H9 (cell line): Measurements from ENCODE around the gene CALHM1. TPM values are rescaled to one million over a fixed set of nuclear protein-coding genes. Genes with fewer than 3 reads are reported as not detected.

ENCODE experiments used
- DNase-seq: peaks from one replicate; pipeline ENCODE4 v3.0.0-alpha.2; 2017
- H2AFZ ChIP-seq: one replicate; pipeline ENCODE4 v1.6.1; 2013; ENCODE audit warnings: mild to moderate bottlenecking, low read length, control low read depth, moderate library complexity
- H2AK5ac ChIP-seq: 2 replicates; pipeline ENCODE4 v1.6.1; 2013; ENCODE audit warnings: low read length, control low read depth, mixed read lengths; ENCODE audit not compliant: insufficient read length
- H2BK120ac ChIP-seq: one replicate; pipeline ENCODE4 v1.6.1; 2013; ENCODE audit warnings: low read depth, mild to moderate bottlenecking, low read length, control low read depth, inconsistent platforms; ENCODE audit not compliant: poor library complexity, severe bottlenecking
- H2BK12ac ChIP-seq: 2 replicates; pipeline ENCODE4 v1.6.1; 2013; ENCODE audit warnings: low read length, control low read depth, mixed read lengths, low read depth; ENCODE audit not compliant: insufficient read length
- H2BK15ac ChIP-seq: 2 replicates; pipeline ENCODE4 v1.6.1; 2013; ENCODE audit warnings: low read depth, low read length, control low read depth
- H2BK20ac ChIP-seq: one replicate; pipeline ENCODE4 v1.6.1; 2013; ENCODE audit warnings: low read depth, mild to moderate bottlenecking, low read length, control low read depth, inconsistent platforms; ENCODE audit not compliant: poor library complexity, severe bottlenecking
- H2BK5ac ChIP-seq: 2 replicates; pipeline ENCODE4 v1.6.1; 2013; ENCODE audit warnings: low read length, control low read depth, mixed read lengths; ENCODE audit not compliant: insufficient read length
- H3K14ac ChIP-seq: 2 replicates; pipeline ENCODE4 v1.6.1; 2013; ENCODE audit warnings: low read length, control low read depth; ENCODE audit not compliant: insufficient read depth
- H3K18ac ChIP-seq: 2 replicates; pipeline ENCODE4 v1.6.1; 2013; ENCODE audit warnings: low read depth, mild to moderate bottlenecking, mixed read lengths, low read length, control low read depth; ENCODE audit not compliant: insufficient read length
- H3K23ac ChIP-seq: 2 replicates; pipeline ENCODE4 v1.6.1; 2013; ENCODE audit warnings: low read length, control low read depth, mixed read lengths, low read depth; ENCODE audit not compliant: insufficient read length
- H3K23me2 ChIP-seq: 2 replicates; pipeline ENCODE4 v1.6.1; 2013; ENCODE audit warnings: low read depth, mild to moderate bottlenecking, mixed read lengths, low read length, control low read depth; ENCODE audit not compliant: insufficient read length, poor library complexity, severe bottlenecking
- H3K27ac ChIP-seq: 2 replicates; pipeline ENCODE4 v1.5.1; 2013; ENCODE audit warnings: low read length, control low read depth, mixed read lengths, low read depth; ENCODE audit not compliant: insufficient read length
- H3K27me3 ChIP-seq: 2 replicates; pipeline ENCODE4 v1.6.1; 2013; ENCODE audit warnings: low read length, control low read depth, inconsistent platforms; ENCODE audit not compliant: insufficient read depth
- H3K4ac ChIP-seq: 2 replicates; pipeline ENCODE4 v1.6.1; 2013; ENCODE audit warnings: low read depth, mild to moderate bottlenecking, control low read depth, inconsistent platforms, low read length, moderate library complexity
- H3K4me1 ChIP-seq: 2 replicates; pipeline ENCODE4 v1.6.1; 2013; ENCODE audit warnings: low read length, control low read depth, inconsistent platforms; ENCODE audit not compliant: insufficient read depth
- H3K4me2 ChIP-seq: 2 replicates; pipeline ENCODE4 v1.6.1; 2013; ENCODE audit warnings: low read length, control low read depth, mixed read lengths; ENCODE audit not compliant: insufficient read length, insufficient read depth
- H3K56ac ChIP-seq: 2 replicates; pipeline ENCODE4 v1.6.1; 2013; ENCODE audit warnings: low read depth, mild to moderate bottlenecking, mixed read lengths, low read length, control low read depth; ENCODE audit not compliant: insufficient read length
- H3K79me1 ChIP-seq: 2 replicates; pipeline ENCODE4 v1.6.1; 2013; ENCODE audit warnings: low read depth, mild to moderate bottlenecking, moderate library complexity, low read length, control low read depth, inconsistent platforms; ENCODE audit not compliant: insufficient read depth, poor library complexity, severe bottlenecking
- H3K79me2 ChIP-seq: 2 replicates; pipeline ENCODE4 v1.6.1; 2013; ENCODE audit warnings: low read length, control low read depth, inconsistent platforms; ENCODE audit not compliant: insufficient read depth
- H3K9ac ChIP-seq: 2 replicates; pipeline ENCODE4 v1.6.1; 2013; ENCODE audit warnings: low read length, control low read depth, mixed read lengths; ENCODE audit not compliant: insufficient read length; ENCODE audit errors: extremely low read depth
- H3K9me3 ChIP-seq: one replicate; pipeline ENCODE4 v1.6.1; 2013; ENCODE audit warnings: low read depth, low read length, inconsistent platforms; ENCODE audit not compliant: control insufficient read depth
- H3T11ph ChIP-seq: one replicate; pipeline ENCODE4 v1.6.1; 2013; ENCODE audit warnings: mild to moderate bottlenecking, low read length, control low read depth, inconsistent platforms
- H4K20me1 ChIP-seq: one replicate; pipeline ENCODE4 v1.6.1; 2013; ENCODE audit not compliant: control insufficient read depth, insufficient read length, insufficient read depth
- H4K5ac ChIP-seq: 2 replicates; pipeline ENCODE4 v1.6.1; 2013; ENCODE audit warnings: low read depth, mild to moderate bottlenecking, mixed read lengths, low read length, control low read depth; ENCODE audit not compliant: insufficient read length
- H4K8ac ChIP-seq: replicated peaks from 2 replicates; pipeline ENCODE4 v1.6.1; 2013; ENCODE audit warnings: low read length, control low read depth, mixed read lengths, low read depth; ENCODE audit not compliant: insufficient read length
- H4K91ac ChIP-seq: 2 replicates; pipeline ENCODE4 v1.6.1; 2013; ENCODE audit warnings: low read depth, mild to moderate bottlenecking, moderate library complexity, mixed read lengths, low read length, control low read depth; ENCODE audit not compliant: insufficient read length
- H3K27ac Mint-ChIP-seq, 3 experiments: 2 replicates in 2 of 3; 3 replicates in 1 of 3; pipeline ENCODE4 v1.8.0; 2020 to 2021; ENCODE audit warnings: mixed read lengths in 3 of 3, mild to moderate bottlenecking in 1 of 3, moderate library complexity in 1 of 3
- H3K27me3 Mint-ChIP-seq: 2 replicates; pipeline ENCODE4 v1.8.0; 2021; ENCODE audit warnings: low read depth, mild to moderate bottlenecking, moderate library complexity, mixed read lengths
- H3K36me3 Mint-ChIP-seq, 3 experiments: 2 replicates in 2 of 3; 3 replicates in 1 of 3; pipeline ENCODE4 v1.8.0; 2020 to 2021; ENCODE audit warnings: low read depth in 3 of 3, mixed read lengths in 3 of 3; ENCODE audit not compliant: insufficient read depth in 1 of 3
- H3K4me1 Mint-ChIP-seq, 2 experiments: 2 replicates each; pipeline ENCODE4 v1.8.0; 2020; ENCODE audit warnings: mixed read lengths in 2 of 2
- H3K4me3 Mint-ChIP-seq, 2 experiments: 2 replicates in 1 of 2; 3 replicates in 1 of 2; pipeline ENCODE4 v1.8.0; 2020 to 2021; ENCODE audit warnings: mild to moderate bottlenecking in 2 of 2, mixed read lengths in 2 of 2, moderate library complexity in 1 of 2
- H3K9me3 Mint-ChIP-seq, 2 experiments: 2 replicates in 1 of 2; 3 replicates in 1 of 2; pipeline ENCODE4 v1.8.0; 2020; ENCODE audit warnings: mild to moderate bottlenecking in 2 of 2, mixed read lengths in 2 of 2, moderate library complexity in 1 of 2
- WGBS: extraction: QIAGEN DNeasy Blood & Tissue Kit; methylation state at CpG from one replicate; pipeline ENCODE4 v1.1.7; 2013; ENCODE audit warnings: missing lambda C conversion rate, low lambda C conversion rate, mixed read lengths; ENCODE audit not compliant: insufficient read length; ENCODE audit errors: extremely low coverage; 5-methylcytosine and 5-hydroxymethylcytosine counted together
- total RNA-seq: library from RNA; stranded (reverse); gene quantifications from 2 replicates; pipeline ENCODE4 v1.2.1, GENCODE V29; 2021
- TF ChIP-seq, protein P1 (sequence below): fragments of 200-600 bp; sonication (generic); conservative IDR thresholded peaks from 3 replicates; pipeline ENCODE4 v1.8.0; 2021; ENCODE audit warnings: antibody characterized with exemption, mild to moderate bottlenecking

The CALHM1 gene
- total RNA-seq, 1 experiment from 2014 or later = 0.13 TPM

GRCh38 chr10:103469201-103469600 is 10.5 kb upstream of the CALHM1 start:
- Histone ChIP-seq H2AFZ (no peak overlapping the region), H4K91ac (no peak overlapping the region), H2BK120ac (no peak overlapping the region), H3K9me3 (no peaks in the 10 kb centered on the region), H4K5ac (no peak overlapping the region), H3K27me3 (no peaks in the 10 kb centered on the region), H3K18ac (no peak overlapping the region), H2BK15ac (no peak overlapping the region), H4K20me1 (no peaks in the 10 kb centered on the region), H3K4me2 (no peak overlapping the region), H3K4me1 (no peaks in the 10 kb centered on the region; the same call in 1 of the 2 replicates), H3K4ac (no peak overlapping the region), H3K27ac (no peak overlapping the region), H3K56ac (no peak overlapping the region), H4K8ac (no peak overlapping the region), H3T11ph (no peak overlapping the region), H3K14ac (no peak overlapping the region), H3K23me2 (no peaks in the 10 kb centered on the region), H3K79me2 (no peaks in the 10 kb centered on the region), H2BK12ac (no peak overlapping the region), H3K9ac (no peak overlapping the region), H2AK5ac (no peak overlapping the region), H2BK5ac (no peak overlapping the region), H3K23ac (no peak overlapping the region), H2BK20ac (no peak overlapping the region), H3K79me1 (no peaks in the 10 kb centered on the region)
- no peaks in the 10 kb centered on the region for H3K36me3 Mint-ChIP-seq
- H3K27me3 Mint-ChIP-seq = peaks cover 4% of the 10 kb centered on the region
- H3K27ac Mint-ChIP-seq = no peak overlapping the region
- whole genome bisulfite sequencing = no CpG with 5 or more reads among the region's 5 CpGs
- peaks cover 14 to 15% of the 10 kb centered on the region in 2 experiments for H3K4me1 Mint-ChIP-seq
- H3K4me3 Mint-ChIP-seq = no peak overlapping the region; a peak in 1 of 5 replicates
- DNase-seq = no peak
- no peaks in the 10 kb centered on the region for H3K9me3 Mint-ChIP-seq
- TF ChIP-seq, protein P1, sequence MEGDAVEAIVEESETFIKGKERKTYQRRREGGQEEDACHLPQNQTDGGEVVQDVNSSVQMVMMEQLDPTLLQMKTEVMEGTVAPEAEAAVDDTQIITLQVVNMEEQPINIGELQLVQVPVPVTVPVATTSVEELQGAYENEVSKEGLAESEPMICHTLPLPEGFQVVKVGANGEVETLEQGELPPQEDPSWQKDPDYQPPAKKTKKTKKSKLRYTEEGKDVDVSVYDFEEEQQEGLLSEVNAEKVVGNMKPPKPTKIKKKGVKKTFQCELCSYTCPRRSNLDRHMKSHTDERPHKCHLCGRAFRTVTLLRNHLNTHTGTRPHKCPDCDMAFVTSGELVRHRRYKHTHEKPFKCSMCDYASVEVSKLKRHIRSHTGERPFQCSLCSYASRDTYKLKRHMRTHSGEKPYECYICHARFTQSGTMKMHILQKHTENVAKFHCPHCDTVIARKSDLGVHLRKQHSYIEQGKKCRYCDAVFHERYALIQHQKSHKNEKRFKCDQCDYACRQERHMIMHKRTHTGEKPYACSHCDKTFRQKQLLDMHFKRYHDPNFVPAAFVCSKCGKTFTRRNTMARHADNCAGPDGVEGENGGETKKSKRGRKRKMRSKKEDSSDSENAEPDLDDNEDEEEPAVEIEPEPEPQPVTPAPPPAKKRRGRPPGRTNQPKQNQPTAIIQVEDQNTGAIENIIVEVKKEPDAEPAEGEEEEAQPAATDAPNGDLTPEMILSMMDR = no peak
